ENCODE results near the gene DPP10. TPM values are rescaled to one million over a fixed set of nuclear protein-coding genes. Genes with fewer than 3 reads are reported as not detected.

DPP10 gene
- polyA plus RNA-seq, 12 donors = 0.17 to 4.5 (median 0.87) TPM; not detected in 2

DNA sequence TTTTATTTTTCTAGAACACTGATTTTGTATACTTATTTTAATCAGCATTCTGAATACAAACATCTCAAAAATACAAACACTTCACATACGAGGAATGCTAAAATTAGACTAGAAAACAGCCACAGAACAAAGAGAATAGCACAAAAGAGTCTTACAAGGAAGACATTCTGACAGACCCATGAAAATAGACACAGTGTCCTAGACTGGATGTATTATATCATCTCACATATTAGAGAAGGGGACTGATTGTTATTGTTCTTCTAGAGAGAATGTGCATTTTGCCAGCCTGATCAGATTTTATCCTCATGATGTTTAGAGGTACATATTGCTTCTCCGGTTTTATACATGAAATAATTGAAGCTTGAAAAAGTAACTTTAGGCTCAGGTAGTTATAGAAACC is 357.9 kb downstream of the DPP10 start:
- DNase-seq = no peak

GRCh38 chr2:114805195-114805594 is 362.8 kb downstream of the DPP10 start:
- no peak for DNase-seq

- DNase-seq = no peak
Observed at GRCh38 chr2:114810092-114810491, 367.7 kb downstream of the DPP10 start.

GRCh38 chr2:114812261-114812660 is 369.8 kb downstream of the DPP10 start:
- no peak for DNase-seq

- no peak for DNase-seq
Observed at GRCh38 chr2:114814355-114814754, 371.9 kb downstream of the DPP10 start.

- DNase-seq = no peak
Observed at GRCh38 chr2:114821055-114821454, 378.6 kb downstream of the DPP10 start.

DNA sequence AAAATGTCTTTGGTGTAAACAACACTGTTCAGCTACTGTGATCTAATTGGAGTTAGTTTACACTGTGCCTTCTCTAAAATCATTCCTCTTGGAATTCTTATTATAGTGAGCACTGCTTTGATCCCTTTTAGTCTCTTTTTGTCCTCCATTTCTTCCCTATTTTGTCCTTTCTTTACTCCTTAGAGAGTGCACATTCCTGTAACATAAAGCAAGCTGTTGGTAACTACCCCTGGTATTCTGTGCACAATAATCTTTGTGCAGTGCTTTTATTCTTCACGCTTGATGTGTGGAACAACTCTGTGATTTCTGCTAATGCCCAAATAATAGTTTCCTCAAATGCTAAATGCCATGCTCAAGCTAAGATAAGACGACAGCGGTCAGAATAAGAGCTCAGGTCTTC is 401.5 kb downstream of the DPP10 start:
- DNase-seq = no peak

GRCh38 chr2:114857196-114857595 is 414.8 kb downstream of the DPP10 start:
- no peak for DNase-seq

- DNase-seq = no peak
Observed at GRCh38 chr2:114859726-114860510, 417.5 kb downstream of the DPP10 start.

DNA sequence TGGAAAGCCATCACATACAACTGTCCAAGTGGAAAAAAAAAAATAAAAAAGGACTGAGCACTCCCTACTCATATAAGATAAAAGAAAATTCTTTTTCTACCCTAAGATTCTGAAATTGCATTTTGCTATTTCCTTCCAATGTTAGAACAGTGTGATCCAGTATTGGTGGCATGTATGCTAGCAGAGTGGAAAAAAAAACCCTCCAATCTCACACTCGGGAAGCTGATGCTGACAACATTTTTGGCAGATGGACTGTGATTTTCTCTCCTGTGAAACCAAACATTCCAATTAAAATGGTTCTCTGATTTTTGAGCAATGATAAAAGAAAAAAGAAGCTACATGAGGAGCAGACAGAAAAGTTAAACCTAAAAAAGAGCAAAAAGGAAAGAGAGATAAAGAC is 419.8 kb downstream of the DPP10 start:
- no peak for DNase-seq

GRCh38 chr2:114864901-114865300 is 422.5 kb downstream of the DPP10 start:
- no peak for DNase-seq

DNA sequence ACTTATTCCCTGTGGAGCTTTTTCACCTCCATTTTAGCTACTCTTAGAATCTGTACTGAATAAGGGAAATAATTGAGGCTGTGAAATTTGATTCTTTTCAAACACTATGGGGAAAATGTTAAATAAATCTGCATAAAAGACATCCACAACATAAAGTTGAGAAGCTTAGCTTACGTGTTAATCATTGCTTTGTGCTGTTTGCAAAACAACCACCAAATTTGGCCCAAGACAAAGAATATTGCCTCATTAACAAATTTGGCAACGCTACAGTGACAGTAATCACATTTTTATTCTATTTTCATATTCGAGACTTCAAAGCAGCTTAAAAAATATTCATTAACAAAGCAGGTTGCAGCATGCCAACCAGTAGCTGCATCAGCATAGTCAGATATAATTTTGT is 437.6 kb downstream of the DPP10 start:
- no peak for DNase-seq

DNA sequence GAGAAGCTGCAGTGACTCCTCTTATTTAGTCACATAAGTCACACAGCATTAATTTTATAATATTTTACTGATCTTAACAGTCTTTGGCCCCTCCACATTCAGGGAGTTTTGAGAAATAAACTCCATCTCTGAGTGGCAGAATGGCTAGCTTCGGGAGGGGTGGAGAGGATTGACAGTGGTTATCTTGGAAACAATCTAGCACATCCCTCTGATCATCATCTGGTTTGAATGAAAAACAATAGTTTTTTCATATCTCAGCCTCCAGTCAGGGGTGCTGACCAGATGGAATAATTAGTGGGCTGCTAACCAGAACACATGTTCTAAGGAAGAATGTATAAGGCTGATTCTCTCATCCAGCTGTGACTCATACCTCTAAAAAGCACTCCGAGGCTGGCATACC is 477.5 kb downstream of the DPP10 start:
- no peak for DNase-seq

- no peak for DNase-seq
Observed at GRCh38 chr2:114922076-114922475, 479.6 kb downstream of the DPP10 start.

- no peak for DNase-seq
Observed at GRCh38 chr2:114925296-114926255, 483.1 kb downstream of the DPP10 start.

- DNase-seq = no peak
Observed at GRCh38 chr2:114926303-114926702, 483.9 kb downstream of the DPP10 start.

GRCh38 chr2:114929225-114929624 is 486.8 kb downstream of the DPP10 start:
- no peak for DNase-seq

DNA sequence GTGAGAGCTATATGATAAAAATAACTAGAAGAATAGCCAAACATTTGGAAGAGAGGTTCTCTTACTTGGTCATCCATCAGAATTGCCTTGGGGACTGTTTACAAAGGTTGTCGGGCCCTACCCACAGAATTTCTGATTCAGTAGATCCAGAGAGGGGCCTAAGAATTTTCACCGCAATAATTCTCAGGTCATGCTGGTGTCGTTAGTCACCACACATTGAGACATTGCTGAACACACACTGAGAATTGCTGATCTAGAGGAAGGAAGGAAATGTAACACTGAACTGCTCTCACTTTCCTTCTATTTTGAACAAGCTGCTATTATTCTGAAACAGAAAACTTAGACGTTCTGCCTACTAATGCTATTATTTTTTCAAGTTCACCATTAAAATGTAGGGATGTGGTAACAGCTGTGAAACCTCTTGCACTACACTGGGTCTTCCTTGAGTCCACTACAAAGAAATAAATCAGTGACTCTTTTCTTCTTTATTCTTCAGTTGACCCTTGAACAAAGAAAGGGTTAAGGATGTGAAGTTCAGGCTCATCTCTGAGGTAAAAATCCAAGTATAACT is 491.3 kb downstream of the DPP10 start:
- no peak for DNase-seq

DNA sequence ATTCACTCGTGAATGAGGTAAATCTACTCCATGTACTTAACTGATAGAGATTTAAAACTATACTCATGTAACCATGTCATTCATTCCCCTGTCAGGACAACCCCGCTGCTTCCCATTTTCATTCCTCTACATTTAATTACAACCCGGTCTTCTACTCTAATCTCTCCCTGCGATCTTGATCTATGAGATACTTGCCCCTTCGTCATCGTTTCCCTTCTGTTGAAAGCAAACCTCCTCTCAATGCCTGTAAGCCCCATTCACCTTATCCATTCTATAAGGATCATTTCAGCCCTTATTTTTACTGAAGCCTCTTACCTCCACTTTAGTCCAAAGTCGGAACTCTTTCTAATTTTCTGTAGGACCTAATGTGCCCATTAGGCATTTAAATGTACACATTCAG is 492.6 kb downstream of the DPP10 start:
- DNase-seq = no peak

GRCh38 chr2:114937366-114937930 is 495.0 kb downstream of the DPP10 start:
- no peak for DNase-seq

DNA sequence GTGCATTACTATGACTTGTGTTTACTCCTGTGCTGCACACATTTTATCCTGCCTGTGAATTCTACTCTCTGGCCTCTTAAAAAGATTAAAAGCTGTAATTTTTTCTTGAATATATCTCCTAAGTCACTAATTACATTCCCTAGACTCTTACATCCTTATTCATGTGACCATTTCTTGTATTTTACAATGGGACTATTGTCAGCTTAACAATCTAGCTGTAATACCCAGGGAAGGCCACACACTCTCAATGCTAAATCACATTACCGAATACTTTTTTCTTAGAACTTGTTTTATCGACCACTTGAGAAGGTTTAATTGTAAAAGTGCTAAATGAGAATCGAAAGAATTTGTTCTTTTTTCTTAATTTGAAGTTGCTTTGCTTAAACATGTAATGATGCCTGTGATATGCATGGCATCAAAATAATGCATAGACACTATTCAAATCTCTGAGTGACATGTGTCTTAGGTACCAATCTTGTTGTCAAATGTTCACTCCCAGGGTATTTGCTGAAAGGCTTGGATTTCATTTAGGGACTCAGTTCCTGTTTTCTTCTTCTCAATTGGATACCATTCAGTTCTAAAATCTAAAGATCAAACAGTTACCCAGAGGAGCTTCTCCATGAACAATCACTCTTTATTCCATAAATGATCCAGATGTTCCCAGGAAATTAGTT is 498.5 kb downstream of the DPP10 start:
- no peak for DNase-seq

All from muscle of arm (tissue), 12 donors.